NCI-H146 (cell line): ENCODE results near the gene KNG1.
"Not testable (repeated sequence)": the region's sequence is repeated elsewhere in the genome, so short reads cannot be mapped to it uniquely, and the experiment has no call there.

Source experiments
- DNase-seq: peaks from one replicate; lab custom pipeline; 2025; lab: John Stamatoyannopoulos, UW

The KNG1 gene

GRCh38 chr3:186710694-186711093 is 6.5 kb upstream of the KNG1 start:
- DNase-seq, result not testable (repeated sequence)

- DNase-seq, result no peak
Observed at GRCh38 chr3:186713499-186713898, 3.7 kb upstream of the KNG1 start.

- no peak for DNase-seq
Observed at GRCh38 chr3:186719945-186720739, 3.0 kb downstream of the KNG1 start.

DNA sequence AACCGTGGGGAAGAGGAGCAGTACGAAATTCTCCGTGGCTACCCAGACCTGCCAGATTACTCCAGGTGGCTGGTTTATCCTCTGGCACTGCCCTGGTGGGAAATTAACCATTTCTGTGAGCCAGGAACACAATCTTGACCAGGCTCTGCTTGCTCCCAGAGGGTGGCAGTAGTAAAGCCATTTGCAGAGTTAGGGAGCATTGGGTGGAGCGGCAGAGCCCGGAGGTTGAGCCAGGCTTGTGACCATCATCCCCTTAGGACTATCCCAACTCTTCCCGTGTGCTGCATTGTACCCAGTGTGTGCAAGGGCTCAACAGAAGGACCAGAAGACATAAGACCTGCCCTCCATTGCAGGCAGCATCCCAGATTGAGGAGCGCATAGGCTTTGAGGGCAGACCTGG is 5.3 kb downstream of the KNG1 start:
- DNase-seq, result no peak

- DNase-seq, result no peak
Observed at GRCh38 chr3:186724911-186725310, 7.8 kb downstream of the KNG1 start.

DNA sequence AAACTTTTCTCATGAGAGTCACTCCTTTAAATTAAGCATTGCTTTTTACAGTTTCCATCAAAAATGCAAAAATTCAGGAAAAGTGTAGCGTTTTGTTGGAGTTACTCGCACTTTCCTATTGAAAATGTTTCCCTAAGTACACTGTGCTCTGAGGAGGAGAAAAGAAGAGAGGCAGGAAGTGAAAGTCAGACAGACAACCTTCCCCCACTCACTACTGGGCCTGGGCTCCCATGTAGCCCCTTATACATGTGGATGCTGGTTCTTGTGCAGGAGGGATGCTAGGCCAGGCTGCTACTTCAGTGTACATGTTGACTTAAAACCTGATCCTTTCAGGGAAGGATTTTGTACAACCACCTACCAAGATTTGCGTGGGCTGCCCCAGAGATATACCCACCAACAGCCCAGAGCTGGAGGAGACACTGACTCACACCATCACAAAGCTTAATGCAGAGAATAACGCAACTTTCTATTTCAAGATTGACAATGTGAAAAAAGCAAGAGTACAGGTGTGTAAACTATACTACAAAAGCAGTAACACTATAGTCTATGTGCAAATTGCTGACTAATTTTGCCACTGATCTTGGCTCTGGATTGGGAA is 15.1 kb downstream of the KNG1 start:
- no peak for DNase-seq

DNA sequence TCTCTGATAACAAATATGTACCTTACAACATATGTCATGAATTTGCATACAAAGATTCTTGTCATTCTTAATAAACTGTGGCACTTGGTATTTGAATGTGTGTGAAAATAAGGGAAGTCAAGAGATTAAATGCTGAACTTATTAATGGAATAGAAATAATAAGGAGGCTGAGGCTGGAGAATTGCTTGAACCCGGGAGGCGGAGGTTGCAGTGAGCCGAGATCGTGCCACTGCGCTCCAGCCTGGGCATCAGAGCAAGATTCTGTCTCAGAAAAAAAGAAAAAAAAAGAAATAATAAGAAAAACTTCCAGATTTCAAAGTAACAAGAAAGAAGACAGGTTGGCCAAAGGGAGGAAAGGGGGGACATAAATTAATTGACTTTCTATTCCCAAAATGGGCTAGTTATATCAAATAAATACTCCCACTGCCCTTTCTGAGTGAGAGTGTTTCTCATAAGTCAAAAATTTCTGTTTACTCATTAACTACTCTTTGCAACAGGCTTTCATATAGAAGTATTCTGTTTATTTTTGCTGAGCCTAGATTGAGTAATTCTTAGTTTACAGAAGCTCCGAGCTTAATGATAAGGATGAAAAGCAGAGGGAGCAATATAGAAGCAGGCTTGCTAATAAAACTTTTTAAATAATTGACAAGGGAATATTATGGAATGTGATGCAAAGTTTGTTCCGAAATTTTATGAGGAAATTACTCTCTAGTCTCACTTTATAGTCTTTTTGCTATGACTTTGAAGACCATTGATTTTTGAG is 25.6 kb downstream of the KNG1 start:
- DNase-seq, result no peak

- no peak for DNase-seq
Observed at GRCh38 chr3:186743666-186744065, 26.5 kb downstream of the KNG1 start.

- DNase-seq, result no peak
Observed at GRCh38 chr3:186746008-186746407, 28.8 kb downstream of the KNG1 start.

- no peak for DNase-seq
Observed at GRCh38 chr3:186750316-186750715, 33.2 kb downstream of the KNG1 start.

GRCh38 chr3:186751480-186751879 is 34.3 kb downstream of the KNG1 start:
- no peak for DNase-seq

GRCh38 chr3:186754006-186754405 is 36.8 kb downstream of the KNG1 start:
- no peak for DNase-seq

DNA sequence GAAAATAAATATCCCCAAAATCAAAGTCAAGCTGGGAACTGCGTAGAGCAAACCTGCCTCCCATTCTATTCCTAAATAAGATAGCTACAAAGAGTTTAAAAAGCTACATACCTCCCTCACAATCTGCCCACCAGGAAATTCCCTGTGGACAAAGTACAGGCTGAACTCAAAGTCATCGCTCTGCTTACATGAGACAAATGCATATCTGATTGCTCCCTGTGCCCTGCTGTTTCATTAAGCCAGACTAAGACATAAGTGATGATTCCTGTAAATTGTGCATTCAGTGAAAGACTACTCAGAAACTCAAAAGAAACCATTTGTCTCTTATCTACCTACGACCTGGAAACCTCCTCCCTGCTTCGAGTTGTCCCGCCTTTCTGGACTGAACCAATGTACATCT is 37.7 kb downstream of the KNG1 start:
- no peak for DNase-seq

DNA sequence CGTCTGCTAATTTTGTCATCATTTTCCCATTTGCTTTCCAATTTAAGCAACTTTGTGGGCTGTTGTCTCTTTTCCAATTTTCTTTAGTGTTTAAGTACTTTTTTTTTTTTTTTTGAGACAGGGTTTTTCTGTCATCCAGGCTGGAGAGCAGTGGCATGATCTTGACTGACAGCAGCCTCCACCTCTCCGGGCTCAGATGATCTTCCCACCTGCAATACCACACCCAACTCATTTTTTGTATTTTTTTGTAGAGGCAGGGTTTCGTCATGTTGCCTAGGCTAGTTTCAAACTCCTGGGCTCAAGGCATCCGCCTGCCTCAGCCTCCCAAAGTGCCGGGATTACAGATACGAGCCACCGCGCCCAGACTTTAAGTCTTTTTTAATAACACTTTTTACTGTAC is 40.1 kb downstream of the KNG1 start:
- DNase-seq, result no peak

- DNase-seq, result no peak
Observed at GRCh38 chr3:186757686-186758220, 40.6 kb downstream of the KNG1 start.

DNA sequence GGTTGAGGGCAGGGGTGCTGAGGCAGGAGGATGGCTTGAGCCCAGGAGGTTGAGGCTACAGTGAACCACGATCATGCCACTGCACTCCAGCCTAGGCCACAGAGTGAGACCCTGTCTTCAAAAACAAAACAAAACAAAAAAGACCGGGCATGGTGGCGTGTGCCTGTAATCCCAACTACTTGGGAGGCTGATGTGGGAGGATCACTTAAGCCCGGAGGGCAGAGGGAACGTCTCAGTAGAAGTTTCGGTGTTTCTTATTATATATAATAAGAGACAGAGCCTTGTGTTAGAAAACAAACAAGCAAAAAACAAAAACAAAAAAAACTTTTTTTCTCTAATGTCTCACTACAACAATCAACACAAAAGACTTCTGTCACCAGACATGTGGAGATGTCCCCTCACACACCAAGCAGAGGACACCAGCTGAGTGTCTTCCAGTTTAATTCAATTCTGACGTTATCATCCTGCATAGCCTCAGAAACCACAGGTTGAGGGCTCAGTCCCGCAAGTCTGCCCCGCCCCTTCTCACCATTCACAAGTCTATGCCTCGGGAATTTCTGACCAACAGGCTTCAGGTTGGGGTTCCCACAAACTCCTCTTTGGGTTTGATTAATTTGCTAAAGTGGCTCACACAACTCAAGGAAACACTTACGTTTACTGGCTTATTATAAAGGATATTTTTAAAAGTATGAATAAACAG is 42.2 kb downstream of the KNG1 start:
- DNase-seq, result no peak

DNA sequence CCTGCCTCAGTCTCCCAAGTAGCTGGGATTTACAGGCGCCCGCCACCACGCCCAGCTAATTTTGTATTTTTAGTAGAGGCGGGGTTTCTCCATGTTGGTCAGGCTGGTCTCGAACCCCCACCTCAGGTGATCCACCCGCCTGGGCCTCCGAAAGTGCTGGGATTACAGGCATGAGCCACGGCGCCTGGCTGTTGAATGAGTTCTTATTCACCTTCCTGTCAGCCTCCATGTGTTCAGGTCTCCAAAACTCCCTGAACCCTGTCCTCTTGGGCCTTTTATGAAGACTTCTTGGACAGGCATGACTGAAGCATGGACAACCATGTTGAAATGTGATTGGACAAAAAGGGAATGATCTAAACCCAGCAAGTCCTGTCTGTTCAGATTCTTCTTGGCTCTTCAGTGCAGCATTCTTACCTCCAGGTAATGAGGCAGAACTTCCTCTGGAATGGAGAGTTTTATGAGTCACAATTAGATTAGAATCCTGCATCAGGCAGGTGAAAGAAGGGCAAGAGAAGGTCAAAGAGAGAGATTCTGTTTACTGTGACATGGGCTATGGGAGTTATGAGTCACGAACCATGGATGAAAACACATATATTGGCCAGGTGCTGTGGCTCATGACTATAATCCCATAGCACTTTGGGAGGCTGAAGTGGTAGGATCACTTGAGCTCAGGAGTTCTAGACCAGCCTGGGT is 43.1 kb downstream of the KNG1 start:
- no peak for DNase-seq

- DNase-seq, result no peak
Observed at GRCh38 chr3:186760897-186761447, 43.8 kb downstream of the KNG1 start.

- DNase-seq, result no peak
Observed at GRCh38 chr3:186772281-186772694, 55.1 kb downstream of the KNG1 start.

DNA sequence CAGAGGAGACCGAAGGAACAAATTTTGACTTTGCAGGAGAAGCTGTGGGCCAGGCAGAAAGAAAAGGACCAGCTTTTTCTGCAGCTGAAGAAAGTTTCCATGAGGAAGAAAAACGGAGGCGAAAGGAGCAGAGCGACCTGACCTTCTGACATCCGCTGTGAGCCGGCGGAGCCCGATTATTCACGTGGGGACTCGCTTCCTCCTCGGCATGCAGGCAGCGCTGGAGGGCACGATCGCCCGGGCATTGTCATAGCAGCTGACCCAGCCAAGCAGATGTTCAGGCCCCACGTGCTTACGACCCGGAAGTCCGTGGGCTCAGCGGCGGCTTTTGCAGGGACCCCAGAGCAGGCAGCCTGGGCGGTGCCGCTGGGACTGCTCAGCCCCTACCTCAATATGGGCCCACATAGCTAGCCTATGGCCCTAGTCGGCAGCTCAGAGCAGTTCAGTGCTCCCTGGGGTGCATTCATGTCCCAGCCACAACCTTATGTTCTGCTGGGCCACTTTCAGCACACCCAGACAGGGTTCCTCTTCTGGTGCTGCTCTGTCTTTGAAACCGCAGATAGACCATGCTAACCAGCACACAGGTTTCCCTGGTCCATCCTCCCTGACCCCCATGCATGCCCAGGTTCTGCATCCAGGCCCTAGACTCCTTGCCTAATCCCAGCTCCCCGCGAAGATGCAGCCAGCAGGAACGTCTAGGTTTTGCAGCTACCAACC is 55.7 kb downstream of the KNG1 start:
- peak; percentile 39 for DNase-seq

DNA sequence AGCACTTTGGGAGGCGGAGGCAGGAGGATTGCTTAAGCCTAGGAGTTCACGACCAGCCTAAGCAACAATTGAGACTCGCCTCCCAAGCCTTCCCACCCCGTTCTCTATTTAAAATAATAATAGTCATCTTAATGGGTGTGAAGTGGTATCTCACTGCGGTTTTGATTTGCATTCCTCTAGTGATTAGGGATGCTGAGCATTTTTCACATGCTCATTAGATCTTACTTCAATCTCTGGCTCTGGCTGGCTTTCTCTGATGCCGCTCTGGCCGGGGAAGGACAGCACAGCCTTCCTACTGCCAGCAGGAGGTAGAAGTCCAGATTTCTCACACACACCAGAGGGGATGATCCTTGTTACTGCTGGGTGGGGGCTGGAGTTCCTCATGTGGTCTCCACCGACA is 58.8 kb downstream of the KNG1 start:
- DNase-seq, result no peak
